Tongue (tissue), 2 donors: ENCODE data around the gene PRMT2. TPM values are rescaled to one million over a fixed set of nuclear protein-coding genes. Genes with fewer than 3 reads are reported as not detected.

ENCODE experiments used
- DNase-seq: peaks from one replicate; pipeline ENCODE4 v3.0.0-alpha.2; 2015
- total RNA-seq: library from RNA; depleted of rRNA; stranded (reverse); fragments of >200 nt; gene quantifications from one replicate; pipeline ENCODE4 v1.2.3, GENCODE V29; 2014

The PRMT2 gene
- 128 TPM for total RNA-seq

- peak; percentile 99 for DNase-seq
These were observed at the start of gene PRMT2 for GRCh38 chr21:46635324-46636180. TSS of gene PRMT2 (plus strand) at chr21:46635674. CDS start at chr21:46636952, 1,278 bp downstream.

GRCh38 chr21:46594276-46594675, 41.2 kb upstream of the PRMT2 start:
- DNase-seq, result no peak

GRCh38 chr21:46596201-46596600, 39.3 kb upstream of the PRMT2 start:
- no peak for DNase-seq

- DNase-seq, result no peak
These were observed 38.4 kb upstream of the PRMT2 start for GRCh38 chr21:46597031-46597430.

- no peak for DNase-seq
These were observed 37.6 kb upstream of the PRMT2 start for GRCh38 chr21:46597896-46598343.

GRCh38 chr21:46598581-46599572, 36.6 kb upstream of the PRMT2 start:
- peak; percentile 49 for DNase-seq

- no peak for DNase-seq
These were observed 35.2 kb upstream of the PRMT2 start for GRCh38 chr21:46600305-46600704.

GRCh38 chr21:46600978-46601377, 34.5 kb upstream of the PRMT2 start:
- DNase-seq, result no peak

GRCh38 chr21:46603228-46603627, 32.2 kb upstream of the PRMT2 start:
- peak; percentile 41 for DNase-seq

- DNase-seq, result no peak
These were observed 31.0 kb upstream of the PRMT2 start for GRCh38 chr21:46604329-46604974.

GRCh38 chr21:46604975-46605766, 30.3 kb upstream of the PRMT2 start, which contains the start of gene S100B:
TSS of gene S100B (minus strand) at chr21:46605082. CDS start at chr21:46602415, 2,667 bp downstream.
- DNase-seq, result peak; percentile 74

GRCh38 chr21:46605767-46606426, 29.6 kb upstream of the PRMT2 start:
- DNase-seq, result peak; percentile 21

GRCh38 chr21:46606427-46606813, 29.1 kb upstream of the PRMT2 start:
- no peak for DNase-seq

- no peak for DNase-seq
These were observed 27.8 kb upstream of the PRMT2 start for GRCh38 chr21:46607636-46608035.

- no peak for DNase-seq
These were observed 26.8 kb upstream of the PRMT2 start for GRCh38 chr21:46608672-46609111.

GRCh38 chr21:46610018-46610701, 25.3 kb upstream of the PRMT2 start:
- DNase-seq, result no peak

- no peak for DNase-seq
These were observed 22.1 kb upstream of the PRMT2 start for GRCh38 chr21:46613391-46613790.

- no peak for DNase-seq
These were observed 19.4 kb upstream of the PRMT2 start for GRCh38 chr21:46616050-46616449.

- no peak for DNase-seq
These were observed 18.8 kb upstream of the PRMT2 start for GRCh38 chr21:46616656-46617055.
